NK-92 (cell line): ENCODE measurements around the gene AGBL5.

Source experiments
- DNase-seq: peaks from one replicate; lab custom pipeline; 2025; ENCODE audit not compliant: unreplicated experiment; lab: John Stamatoyannopoulos, UW

AGBL5 gene

GRCh38 chr2:27021253-27022049, 30.0 kb upstream of the AGBL5 start:
- no peak for DNase-seq

GRCh38 chr2:27023740-27024139, 27.7 kb upstream of the AGBL5 start:
- DNase-seq, result no peak

DNA sequence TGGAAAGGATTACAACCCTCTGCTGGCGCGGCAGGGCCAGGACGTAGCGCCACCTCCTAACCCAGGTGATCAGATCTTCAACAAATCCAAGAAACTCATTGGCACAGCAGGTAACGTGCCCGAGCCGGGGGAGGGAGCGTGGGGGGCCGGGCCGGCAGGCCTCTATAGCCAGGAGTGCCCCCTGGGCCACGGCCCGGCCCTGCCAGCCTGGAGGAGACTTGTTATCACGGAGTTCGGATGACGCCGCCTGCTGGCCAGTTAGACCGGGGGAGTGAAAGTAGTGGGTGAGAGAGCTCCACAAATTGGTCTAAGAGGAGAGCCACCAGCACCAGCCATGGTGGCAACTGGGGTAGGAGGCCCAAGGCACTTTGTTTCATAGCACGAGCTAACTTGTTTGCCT, 27.3 kb upstream of the AGBL5 start:
- DNase-seq, result no peak

DNA sequence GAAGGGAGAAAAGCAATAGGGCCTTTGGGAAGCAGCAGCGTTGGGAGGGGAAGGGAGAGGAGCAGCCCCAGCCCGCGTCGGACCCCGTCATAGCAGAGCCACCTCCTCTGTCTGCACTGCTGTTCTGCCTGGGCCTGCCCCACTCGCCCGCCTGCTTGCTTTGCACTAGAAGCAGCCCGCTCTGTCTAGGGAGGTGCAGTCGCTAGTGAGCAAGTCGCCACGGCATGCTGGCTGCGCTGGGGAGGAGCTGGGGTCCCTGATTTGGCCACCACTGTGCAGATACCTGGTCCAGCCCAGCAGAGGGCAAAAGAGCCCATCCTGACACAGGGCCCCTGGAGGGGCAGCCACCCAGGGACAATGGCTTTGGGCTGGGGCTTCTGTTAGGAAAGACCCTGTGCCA, 26.7 kb upstream of the AGBL5 start:
- no peak for DNase-seq

DNA sequence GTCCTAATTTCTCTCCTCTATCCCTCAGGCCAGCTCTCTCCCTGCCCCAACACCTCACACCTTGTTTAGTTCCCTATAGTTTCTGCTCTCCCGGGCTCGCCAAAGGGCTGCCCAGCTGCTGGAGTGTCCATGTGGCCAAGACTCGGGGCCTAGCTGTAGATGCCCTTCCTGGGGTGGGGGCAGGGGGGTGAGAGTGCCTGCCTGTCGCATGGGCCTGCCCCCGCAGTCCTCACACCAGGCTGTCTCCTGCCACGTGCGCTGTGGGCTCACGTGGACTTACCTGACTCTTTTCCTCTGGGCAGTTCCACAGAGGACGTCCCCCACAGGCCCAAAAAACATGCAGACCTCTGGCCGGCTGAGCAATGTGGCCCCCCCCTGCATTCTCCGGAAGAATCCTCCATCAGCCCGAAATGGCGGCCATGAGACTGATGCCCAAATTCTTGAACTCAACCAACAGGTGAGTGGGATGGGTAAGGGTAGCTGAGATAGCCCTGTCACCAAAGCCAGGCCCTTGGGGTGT, 26.1 kb upstream of the AGBL5 start:
- no peak for DNase-seq

DNA sequence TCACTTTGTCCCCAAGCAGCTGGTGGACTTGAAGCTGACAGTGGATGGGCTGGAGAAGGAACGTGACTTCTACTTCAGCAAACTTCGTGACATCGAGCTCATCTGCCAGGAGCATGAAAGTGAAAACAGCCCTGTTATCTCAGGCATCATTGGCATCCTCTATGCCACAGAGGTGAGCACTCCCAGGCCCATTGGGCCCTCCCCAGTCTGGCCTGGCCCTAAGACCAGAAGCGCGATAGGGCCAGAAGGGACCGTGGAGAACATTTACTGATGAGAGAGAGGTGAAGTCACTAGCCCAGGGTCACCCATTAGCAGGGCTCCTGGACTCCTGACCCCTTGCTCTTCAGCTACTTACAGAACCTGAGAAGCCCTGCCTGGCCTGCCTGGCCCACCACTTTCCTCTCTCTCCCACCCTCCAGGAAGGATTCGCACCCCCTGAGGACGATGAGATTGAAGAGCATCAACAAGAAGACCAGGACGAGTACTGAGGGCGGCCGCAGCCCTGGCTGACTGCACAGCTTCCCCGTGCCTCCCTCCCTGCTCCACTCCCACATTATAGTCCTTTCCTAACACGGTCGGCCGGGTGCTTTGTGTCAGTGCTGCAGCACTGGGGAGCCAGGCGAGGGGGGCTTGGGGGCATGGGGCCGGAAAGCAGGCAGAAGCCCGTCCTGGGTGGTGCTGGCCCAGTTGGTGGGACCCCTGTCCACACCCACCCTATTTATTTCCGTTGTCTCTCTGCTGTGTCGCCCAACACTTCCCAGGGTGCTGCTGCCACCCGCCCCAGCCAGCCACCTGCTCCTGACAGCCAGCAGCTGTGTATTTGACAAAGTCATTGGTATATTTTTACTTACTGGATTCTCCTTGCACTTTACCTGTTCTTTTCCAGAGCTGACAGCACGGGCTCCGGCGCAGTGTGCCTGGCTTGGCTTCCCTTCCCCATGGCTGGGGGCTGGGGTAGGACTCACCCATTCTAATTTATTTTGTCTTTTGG, 25.3 kb upstream of the AGBL5 start:
- DNase-seq, result no peak

GRCh38 chr2:27027211-27027651, 24.2 kb upstream of the AGBL5 start:
- no peak for DNase-seq

- no peak for DNase-seq
These were observed 22.4 kb upstream of the AGBL5 start for GRCh38 chr2:27029051-27029450.

GRCh38 chr2:27032495-27033252, 18.8 kb upstream of the AGBL5 start, which contains the start of gene TMEM214:
TMEM214 (plus strand) TSS chr2:27032965; CDS start chr2:27033016, 51 bp downstream.
- DNase-seq, result no peak

DNA sequence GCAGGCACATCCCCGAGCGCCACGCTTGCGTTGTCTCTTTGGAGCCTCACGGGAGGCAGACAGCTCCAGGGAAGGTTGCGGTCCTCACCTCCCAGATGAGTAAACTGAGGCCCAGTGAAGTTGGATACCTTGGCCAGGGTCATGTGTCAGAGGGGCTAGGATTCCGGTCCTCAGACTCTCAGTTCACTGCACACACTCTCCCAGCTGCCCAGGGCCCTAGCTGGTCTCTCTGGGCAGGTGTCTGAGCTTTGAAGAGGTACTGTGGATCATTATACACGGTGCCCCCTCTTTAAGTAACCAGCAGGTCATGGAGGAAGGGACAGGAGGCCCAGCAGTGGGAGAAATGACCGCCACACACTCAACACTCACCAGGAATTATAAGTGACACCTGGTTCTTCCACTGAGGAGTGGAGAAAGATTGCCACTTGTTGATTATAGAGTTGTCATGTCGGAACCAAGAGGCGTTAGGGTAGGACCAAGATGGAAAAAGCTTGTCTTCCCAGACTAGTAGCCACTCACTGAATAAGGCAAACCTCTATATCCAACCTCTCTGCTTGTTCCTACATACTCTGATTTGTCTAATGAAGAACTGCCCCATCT, 18.1 kb upstream of the AGBL5 start:
- no peak for DNase-seq

DNA sequence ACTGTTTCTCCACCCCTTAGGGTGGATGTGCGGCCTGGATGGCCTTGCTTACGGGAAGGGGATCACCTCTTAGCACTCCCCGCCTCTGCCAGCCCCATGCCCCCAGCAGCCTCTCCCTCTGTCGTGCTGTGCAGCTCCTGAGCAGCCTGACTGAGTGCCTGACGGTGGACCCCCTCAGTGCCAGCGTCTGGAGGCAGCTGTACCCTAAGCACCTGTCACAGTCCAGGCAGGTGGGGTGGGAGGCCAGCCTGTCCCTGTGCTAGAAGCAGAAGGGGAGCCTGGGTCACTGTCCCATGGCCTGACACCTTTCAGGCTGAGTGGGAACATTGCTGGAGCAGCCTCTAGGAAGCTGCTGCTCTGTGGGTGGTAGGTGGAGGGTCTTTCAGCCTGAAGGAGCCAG, 13.5 kb upstream of the AGBL5 start:
- DNase-seq, result no peak

GRCh38 chr2:27038631-27039339, 12.7 kb upstream of the AGBL5 start:
- no peak for DNase-seq

GRCh38 chr2:27039426-27039825, 12.0 kb upstream of the AGBL5 start:
- DNase-seq, result no peak

GRCh38 chr2:27039871-27040270, 11.6 kb upstream of the AGBL5 start:
- DNase-seq, result no peak

GRCh38 chr2:27040282-27040681, 11.2 kb upstream of the AGBL5 start:
- no peak for DNase-seq

GRCh38 chr2:27041752-27042151, 9.7 kb upstream of the AGBL5 start:
- DNase-seq, result no peak

DNA sequence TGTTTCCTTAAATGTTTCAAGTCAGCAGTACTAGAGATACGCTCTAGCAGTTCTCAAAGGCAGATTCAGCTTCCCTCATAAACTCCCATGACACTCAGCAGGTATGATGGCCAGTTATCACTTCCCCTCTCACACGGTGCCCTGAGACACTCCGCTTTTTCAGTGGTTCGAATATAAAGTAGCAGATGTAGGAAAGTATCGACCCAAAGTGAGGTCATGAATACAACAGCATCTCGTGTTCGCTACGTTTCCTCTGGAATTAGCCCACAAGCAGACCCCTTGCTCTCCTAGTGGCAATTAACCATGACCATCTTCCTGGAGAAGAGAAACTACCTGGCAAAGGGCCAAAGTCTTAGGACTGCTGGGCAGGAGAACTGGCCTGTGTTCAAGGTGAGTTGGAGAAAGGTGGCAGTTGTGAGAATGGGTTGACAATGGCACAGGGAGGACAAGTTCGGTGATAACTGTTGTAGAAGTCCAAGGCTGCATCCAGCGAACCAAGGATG, 9.3 kb upstream of the AGBL5 start:
- no peak for DNase-seq

DNA sequence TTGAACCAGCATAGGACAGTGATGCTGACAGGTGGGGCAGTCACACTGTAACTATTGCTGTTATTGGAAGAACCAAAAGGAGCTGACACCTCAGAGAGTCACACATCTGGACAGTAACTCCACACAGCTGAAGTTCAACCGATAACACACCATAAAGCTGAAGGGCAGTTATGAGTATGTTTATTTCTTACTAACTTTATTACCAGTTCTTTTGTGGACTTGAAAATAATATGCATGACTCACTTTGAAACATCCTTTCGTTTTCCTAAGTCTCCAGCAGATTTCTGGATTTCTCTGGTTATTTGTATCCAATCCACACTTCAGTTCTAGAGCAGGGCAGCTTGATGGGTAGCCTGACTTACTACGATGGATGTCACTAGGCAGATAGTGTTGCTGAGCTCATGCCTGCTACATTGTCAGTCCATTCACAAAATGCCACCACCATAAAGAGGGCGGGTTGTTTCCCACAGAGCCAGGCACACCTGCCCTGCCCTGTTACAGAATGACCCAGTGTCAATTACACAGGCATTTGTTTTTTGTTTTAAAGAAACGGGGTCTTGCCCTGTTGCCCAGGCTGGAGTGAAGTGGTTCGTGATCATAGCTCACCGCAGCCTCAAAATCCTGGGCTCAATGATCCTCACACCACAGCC, 8.4 kb upstream of the AGBL5 start:
- no peak for DNase-seq
